Keratinocyte (primary cell): Measurements from ENCODE around the gene TPCN1. TPM values are rescaled to one million over a fixed set of nuclear protein-coding genes. Genes with fewer than 3 reads are reported as not detected.

ENCODE experiments used
- DNase-seq: peaks from one replicate; pipeline ENCODE4 v3.0.0-alpha.2; 2011; ENCODE audit warnings: low read depth, missing footprints, low spot score
- FAIRE-seq: peaks from 2 replicates; lab custom pipeline; 2011; peaks lifted over from hg19 to GRCh38; lab: Jason Lieb, UNC
- H2AFZ ChIP-seq: 2 replicates; pipeline ENCODE4 v1.6.0; 2012; ENCODE audit warnings: low read length, control low read depth, inconsistent platforms; ENCODE audit not compliant: control insufficient read depth
- H3K27ac ChIP-seq: 2 replicates; pipeline ENCODE4 v1.5.1; 2011; ENCODE audit warnings: low read length; ENCODE audit not compliant: control insufficient read depth, insufficient read depth
- H3K27me3 ChIP-seq: 3 replicates; pipeline ENCODE4 v1.6.0; 2011; ENCODE audit warnings: low read length; ENCODE audit not compliant: control insufficient read depth, insufficient read depth; ENCODE audit errors: extremely low read depth
- H3K36me3 ChIP-seq, 2 experiments: 2 replicates in 1 of 2; 3 replicates in 1 of 2; pipeline ENCODE4 v1.5.1; 2011; ENCODE audit warnings: low read length in 2 of 2, mild to moderate bottlenecking in 1 of 2; ENCODE audit not compliant: control insufficient read depth in 2 of 2, insufficient read depth in 2 of 2; ENCODE audit errors: extremely low read depth in 1 of 2
- H3K4me1 ChIP-seq: 3 replicates; pipeline ENCODE4 v1.5.1; 2011; ENCODE audit warnings: low read length; ENCODE audit not compliant: control insufficient read depth, insufficient read depth; ENCODE audit errors: extremely low read depth
- H3K4me2 ChIP-seq: 3 replicates; pipeline ENCODE4 v1.6.0; 2011; ENCODE audit warnings: low read depth, low read length; ENCODE audit not compliant: control insufficient read depth, insufficient read depth; ENCODE audit errors: extremely low read depth
- H3K4me3 ChIP-seq, 3 experiments: fragments of 200-600 bp in 1 of 3; sonication (generic) in 1 of 3; 2 replicates in 2 of 3; 3 replicates in 1 of 3; pipeline ENCODE4 v1.5.1; 2011 to 2016; ENCODE audit warnings: low read length in 3 of 3, mild to moderate bottlenecking in 3 of 3, control low read depth in 2 of 3, inconsistent platforms in 1 of 3, low read depth in 1 of 3, mixed read lengths in 1 of 3, mixed run types in 1 of 3, moderate library complexity in 1 of 3; ENCODE audit not compliant: control insufficient read depth in 2 of 3, insufficient read depth in 2 of 3; ENCODE audit errors: extremely low read depth in 1 of 3
- H3K79me2 ChIP-seq: 2 replicates; pipeline ENCODE4 v1.6.0; 2012; ENCODE audit warnings: low read length; ENCODE audit not compliant: control insufficient read depth, insufficient read depth
- H3K9ac ChIP-seq: 3 replicates; pipeline ENCODE4 v1.6.0; 2011; ENCODE audit warnings: low read length; ENCODE audit not compliant: control insufficient read depth, insufficient read depth; ENCODE audit errors: extremely low read depth
- H3K9me1 ChIP-seq: 3 replicates; pipeline ENCODE4 v1.6.0; 2011; ENCODE audit warnings: low read length; ENCODE audit not compliant: control insufficient read depth, insufficient read depth; ENCODE audit errors: extremely low read depth
- H3K9me3 ChIP-seq: 2 replicates; pipeline ENCODE4 v1.5.1; 2012; ENCODE audit warnings: low read depth, low read length; ENCODE audit not compliant: control insufficient read depth
- H4K20me1 ChIP-seq: 3 replicates; pipeline ENCODE4 v1.6.0; 2011; ENCODE audit warnings: low read length; ENCODE audit not compliant: control insufficient read depth, insufficient read depth; ENCODE audit errors: extremely low read depth
- EZH2 ChIP-seq: IDR thresholded peaks from one replicate; pipeline ENCODE4 v1.6.1; 2012; ENCODE audit warnings: inconsistent platforms, mild to moderate bottlenecking, low read length, moderate library complexity
- dilution Hi-C: fragments of 300-500 bp; cut with MboI; formaldehyde crosslinking; loops from one replicate; pipeline ENCODE4 v1.7.0; 2020; ENCODE audit warnings: low sequenced_read_pairs; ENCODE audit not compliant: extremely low pct_ligation_motif_present
- polyA plus RNA-seq, 5 experiments: library from polyadenylated mRNA; depleted of rRNA in 3 of 5; stranded (reverse) in 3 of 5; stranded (forward) in 1 of 5; unstranded in 1 of 5; fragments of >200 nt; gene quantifications; 1 replicate in 1 of 5; 2 replicates in 3 of 5; 3 replicates in 1 of 5; pipeline versions ENCODE4 v1.2.1 to v1.2.3, GENCODE V29; 2011 to 2012; ENCODE audit warnings: missing spikeins in 2 of 5, low read depth in 1 of 5, low replicate concordance in 1 of 5
- TF ChIP-seq, protein P1 (sequence below), 3 experiments: IDR thresholded peaks in 1 of 3; conservative IDR thresholded peaks in 1 of 3; optimal IDR thresholded peaks in 1 of 3; 2 replicates in 2 of 3; 3 replicates in 1 of 3; pipeline versions ENCODE3 to v1.5.1; 2011; ENCODE audit warnings: low read length in 3 of 3, mild to moderate bottlenecking in 3 of 3, moderate library complexity in 2 of 3, control low read depth in 1 of 3, inconsistent platforms in 1 of 3; ENCODE audit not compliant: insufficient read depth in 2 of 3; ENCODE audit errors: extremely low read depth in 1 of 3

TPCN1 gene
- polyA plus RNA-seq, 1 donor (not counting 4 experiments of a cell fraction or from before 2014, with no cell fraction given): 6.8 TPM

GRCh38 chr12:113248842-113249435 lies 27.7 kb downstream of the TPCN1 start:
- Histone ChIP-seq H3K27ac (no peak overlapping the region), H3K9me1 (no peaks in the 10 kb centered on the region), H3K36me3 (peaks cover 0 to 1% of the 10 kb centered on the region in 2 experiments), H3K4me1 (peaks cover 29% of the 10 kb centered on the region), H4K20me1 (no peaks in the 10 kb centered on the region), H3K9me3 (no peaks in the 10 kb centered on the region), H3K4me3 (no peak overlapping the region), H3K4me2 (no peak overlapping the region), H2AFZ (no peak overlapping the region), H3K79me2 (no peaks in the 10 kb centered on the region), H3K9ac (no peak overlapping the region), H3K27me3 (no peaks in the 10 kb centered on the region)
- FAIRE-seq (no peak), DNase-seq (no peak)
- dilution Hi-C loops: no loop called here
- no peak for TF ChIP-seq EZH2
- TF ChIP-seq, protein P1, sequence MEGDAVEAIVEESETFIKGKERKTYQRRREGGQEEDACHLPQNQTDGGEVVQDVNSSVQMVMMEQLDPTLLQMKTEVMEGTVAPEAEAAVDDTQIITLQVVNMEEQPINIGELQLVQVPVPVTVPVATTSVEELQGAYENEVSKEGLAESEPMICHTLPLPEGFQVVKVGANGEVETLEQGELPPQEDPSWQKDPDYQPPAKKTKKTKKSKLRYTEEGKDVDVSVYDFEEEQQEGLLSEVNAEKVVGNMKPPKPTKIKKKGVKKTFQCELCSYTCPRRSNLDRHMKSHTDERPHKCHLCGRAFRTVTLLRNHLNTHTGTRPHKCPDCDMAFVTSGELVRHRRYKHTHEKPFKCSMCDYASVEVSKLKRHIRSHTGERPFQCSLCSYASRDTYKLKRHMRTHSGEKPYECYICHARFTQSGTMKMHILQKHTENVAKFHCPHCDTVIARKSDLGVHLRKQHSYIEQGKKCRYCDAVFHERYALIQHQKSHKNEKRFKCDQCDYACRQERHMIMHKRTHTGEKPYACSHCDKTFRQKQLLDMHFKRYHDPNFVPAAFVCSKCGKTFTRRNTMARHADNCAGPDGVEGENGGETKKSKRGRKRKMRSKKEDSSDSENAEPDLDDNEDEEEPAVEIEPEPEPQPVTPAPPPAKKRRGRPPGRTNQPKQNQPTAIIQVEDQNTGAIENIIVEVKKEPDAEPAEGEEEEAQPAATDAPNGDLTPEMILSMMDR (optimal IDR thresholded peaks at IDR 0.05 in 1 of 3, IDR thresholded peaks at IDR 0.05 in 1 of 3, conservative IDR thresholded peaks at IDR 0.05 in 1 of 3; ENCODE audit: extremely low read depth in 1 of 3, insufficient read depth in 2 of 3, low read length in 3 of 3): no peak

DNA sequence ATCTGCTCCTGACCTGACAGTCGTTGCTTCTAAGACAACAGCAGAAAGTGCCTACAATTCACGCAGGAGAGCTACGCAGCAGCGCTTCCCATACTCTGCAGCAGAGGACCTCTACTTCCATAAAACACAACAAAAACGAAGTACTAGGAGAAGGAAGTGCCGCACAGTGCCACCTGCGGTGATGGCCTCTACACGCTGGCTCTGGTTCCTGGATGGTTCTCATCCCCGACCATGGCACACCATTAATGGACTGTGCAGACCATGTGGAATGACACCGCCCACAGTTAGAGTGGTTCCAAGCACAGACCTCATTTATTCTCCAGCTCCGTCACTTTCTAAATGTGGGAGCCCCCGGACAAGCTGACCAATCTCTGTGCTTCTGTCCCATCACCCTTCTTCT lies 28.3 kb downstream of the TPCN1 start:
- no peaks in the 10 kb centered on the region for H3K27me3 ChIP-seq
- H3K4me3 ChIP-seq: no peak overlapping the region
- FAIRE-seq (no peak), DNase-seq (no peak)
- H2AFZ ChIP-seq: no peak overlapping the region
- dilution Hi-C loops: no loop called here
- no peak overlapping the region for H3K4me2 ChIP-seq
- H4K20me1 ChIP-seq: no peaks in the 10 kb centered on the region
- H3K36me3 ChIP-seq: peaks cover 0 to 1% of the 10 kb centered on the region in 2 experiments
- no peaks in the 10 kb centered on the region for H3K79me2 ChIP-seq
- H3K9me1 ChIP-seq: no peaks in the 10 kb centered on the region
- peaks cover 23% of the 10 kb centered on the region for H3K4me1 ChIP-seq
- H3K27ac ChIP-seq: no peak overlapping the region
- H3K9me3 ChIP-seq: no peaks in the 10 kb centered on the region
- H3K9ac ChIP-seq: no peak overlapping the region
- no peak for TF ChIP-seq EZH2
- TF ChIP-seq, protein P1 (optimal IDR thresholded peaks at IDR 0.05 in 1 of 3, IDR thresholded peaks at IDR 0.05 in 1 of 3, conservative IDR thresholded peaks at IDR 0.05 in 1 of 3; ENCODE audit: extremely low read depth in 1 of 3, insufficient read depth in 2 of 3, low read length in 3 of 3): no peak
